Hematopoietic multipotent progenitor cell treated with erythropoietin and hydrocortisone succinate and interleukin-3 and kit ligand, for 15 days (in vitro differentiated cells): Measurements from ENCODE around the gene SYT3.
A peak's percentile ranks its signal among the peaks of the same experiment; 100 is the strongest.
"Not testable (repeated sequence)": the region's sequence is repeated elsewhere in the genome, so short reads cannot be mapped to it uniquely, and the experiment has no call there.

Source experiments
- DNase-seq: peaks from one replicate; pipeline ENCODE4 v3.0.0-alpha.2; 2015; ENCODE audit warnings: low spot score

The SYT3 gene

DNA sequence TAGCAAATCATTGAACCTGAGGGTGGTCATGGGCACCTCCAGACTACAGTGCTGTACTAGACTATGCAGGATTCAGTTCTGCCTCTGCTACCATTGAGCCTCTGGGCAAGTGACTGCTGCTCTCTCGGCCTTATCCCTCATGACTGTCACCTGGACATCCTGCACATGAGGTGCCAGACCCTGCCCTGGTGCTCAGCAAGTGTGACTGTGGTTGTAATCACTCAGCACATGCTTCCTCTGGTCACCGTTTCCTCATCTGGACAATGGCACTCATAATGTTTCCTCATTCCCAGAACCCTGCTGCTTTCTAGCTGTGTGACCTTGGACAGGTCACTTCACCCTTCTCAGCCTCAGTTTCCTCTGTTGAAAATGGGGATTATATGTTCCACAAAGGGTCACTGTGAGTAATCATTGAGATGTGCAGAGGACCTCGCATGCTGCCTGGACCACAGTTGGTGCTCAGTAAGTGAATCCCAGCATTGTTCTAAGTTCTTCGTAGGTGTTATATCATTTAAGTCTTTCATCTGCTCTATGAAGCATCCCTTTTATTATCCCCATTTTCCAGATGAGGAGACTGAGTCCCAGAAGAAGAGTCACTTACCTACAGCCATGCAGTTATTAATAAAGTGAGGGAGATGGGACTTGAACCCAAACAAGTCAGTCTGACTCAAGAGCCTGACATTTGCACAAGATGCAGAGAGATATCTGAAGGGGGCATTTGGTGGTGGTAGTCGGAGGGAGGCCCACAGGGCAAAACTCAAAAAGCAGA lies 3.2 kb downstream of the SYT3 start:
- DNase-seq = no peak

DNA sequence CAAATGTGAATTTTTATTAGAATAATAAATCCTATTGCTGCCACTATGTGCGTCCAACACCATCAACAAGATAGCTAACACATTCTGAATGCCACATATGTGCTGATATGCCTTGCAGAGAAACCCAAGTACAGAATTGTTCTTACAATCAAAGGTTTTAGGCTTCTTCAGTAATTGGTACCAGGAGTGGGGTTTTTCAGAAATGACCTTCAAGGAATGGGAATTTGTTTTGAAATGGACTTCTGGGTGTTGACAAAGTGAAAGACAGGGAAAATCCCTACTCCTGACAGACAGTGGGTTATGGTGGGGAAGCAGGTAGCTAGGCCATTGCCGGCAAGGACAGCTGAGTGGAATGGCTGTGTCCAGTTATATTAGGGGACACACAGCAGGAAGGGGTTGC lies 5.7 kb downstream of the SYT3 start:
- DNase-seq = no peak

DNA sequence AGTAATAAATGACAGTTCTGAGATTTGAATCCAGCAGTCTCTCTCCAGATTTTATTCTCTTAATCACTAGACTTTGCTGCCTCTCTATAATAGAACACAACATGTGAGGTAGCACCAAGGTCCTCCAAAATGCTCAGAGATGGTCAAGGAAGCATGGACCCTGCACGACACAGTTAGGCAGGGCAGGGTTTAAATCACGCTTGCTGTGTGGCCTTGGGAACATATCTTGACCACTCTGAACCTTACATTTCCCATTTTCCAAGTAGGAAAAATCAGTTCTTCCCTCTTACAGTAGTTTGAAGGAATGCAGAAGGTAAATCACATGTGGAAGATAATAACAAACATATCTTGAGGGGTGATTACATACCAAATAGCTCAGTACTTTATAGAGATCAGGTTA lies 6.3 kb downstream of the SYT3 start:
- no peak for DNase-seq

DNA sequence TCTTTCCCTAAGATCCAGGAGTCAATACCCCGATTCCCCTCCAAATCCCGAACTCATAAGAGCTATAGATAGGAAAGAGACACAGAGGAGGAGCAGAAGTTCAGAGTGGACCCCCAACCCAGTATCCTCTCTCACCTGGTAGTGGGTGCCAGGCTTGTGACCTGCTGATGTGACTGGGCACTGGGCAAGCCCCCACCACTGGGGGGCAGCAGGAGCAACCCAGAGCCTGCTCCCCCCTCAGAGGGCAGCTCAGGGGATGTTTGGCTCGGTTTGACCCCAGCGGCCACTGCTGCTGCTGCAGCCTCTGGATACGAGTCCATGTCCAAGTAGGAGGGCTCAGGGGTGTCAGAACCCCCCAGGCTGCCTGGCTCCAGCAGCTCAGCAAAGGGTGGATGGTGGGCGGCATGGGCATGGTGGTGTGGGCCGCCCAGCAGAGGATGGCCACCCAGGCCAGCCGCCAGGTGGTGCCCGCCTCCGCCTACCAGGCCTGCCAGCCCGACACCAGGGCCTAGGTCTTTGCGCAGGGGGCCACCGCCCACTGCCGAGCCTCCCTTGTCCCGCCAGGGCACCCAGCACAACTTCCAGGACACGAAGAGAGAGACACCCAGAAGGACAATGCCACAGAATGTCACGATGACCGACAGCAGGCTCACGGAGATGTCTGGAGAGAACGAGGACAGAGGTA lies 7.4 kb downstream of the SYT3 start:
- no peak for DNase-seq

DNA sequence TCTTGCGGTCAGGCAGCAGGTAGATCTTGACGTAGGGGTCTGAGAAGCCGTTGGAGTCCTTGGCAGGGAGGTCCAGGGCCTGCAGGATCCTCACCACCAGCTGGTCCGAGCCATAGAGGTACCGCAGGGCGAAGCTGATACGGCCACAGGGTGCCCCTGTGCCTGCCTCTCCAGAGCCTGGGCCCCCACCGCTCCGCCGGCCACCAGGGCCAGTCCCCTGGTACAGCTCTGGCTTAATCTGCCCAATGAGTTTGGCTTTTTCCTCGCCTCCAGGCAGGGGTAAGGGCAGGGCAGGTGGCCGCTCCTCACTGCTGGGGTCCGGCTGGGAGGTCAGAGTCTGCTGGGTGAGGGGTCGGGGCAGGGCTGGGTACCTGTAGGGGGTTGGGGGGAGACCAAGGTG lies 9.9 kb downstream of the SYT3 start:
- no peak for DNase-seq

DNA sequence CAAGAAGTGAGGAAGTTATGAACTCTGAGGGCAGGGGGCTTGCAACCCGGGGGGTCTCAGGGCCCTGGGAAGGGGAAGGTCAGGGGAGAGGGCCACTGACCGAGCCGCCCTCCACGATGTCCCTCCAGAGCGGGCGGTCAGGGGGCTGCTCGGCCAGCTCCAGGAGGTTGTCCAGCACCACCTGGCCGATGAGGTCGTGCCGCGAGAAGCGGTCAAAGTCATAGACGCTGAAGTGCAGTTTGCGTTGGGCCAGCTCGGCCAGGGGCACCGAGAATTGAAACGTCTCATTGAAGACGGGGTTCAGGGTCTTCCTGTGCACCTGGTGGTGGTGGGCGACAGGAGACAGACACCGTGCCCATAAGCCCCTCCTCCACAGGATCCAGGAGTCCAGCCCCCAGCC lies 10.5 kb downstream of the SYT3 start:
- no peak for DNase-seq

DNA sequence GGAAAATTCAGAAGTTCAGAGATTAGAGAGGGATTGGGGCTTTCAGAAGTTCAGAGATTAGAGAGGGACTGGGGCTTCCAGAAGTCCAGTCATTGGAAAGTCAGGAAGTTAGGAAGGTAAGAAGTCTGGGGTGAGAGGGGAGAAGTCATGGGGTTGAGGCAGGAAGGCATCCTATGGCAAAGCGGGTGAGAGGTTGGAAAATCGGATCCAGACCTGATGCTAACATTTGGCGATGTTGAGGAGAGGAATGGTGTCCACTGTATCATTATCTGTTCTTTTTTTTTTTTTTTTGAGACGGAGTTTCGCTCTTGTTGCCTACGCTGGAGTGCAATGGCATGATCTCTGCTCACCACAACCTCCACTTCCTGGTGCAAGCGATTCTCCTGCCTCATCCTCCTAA lies 11.1 kb downstream of the SYT3 start:
- DNase-seq = no peak

DNA sequence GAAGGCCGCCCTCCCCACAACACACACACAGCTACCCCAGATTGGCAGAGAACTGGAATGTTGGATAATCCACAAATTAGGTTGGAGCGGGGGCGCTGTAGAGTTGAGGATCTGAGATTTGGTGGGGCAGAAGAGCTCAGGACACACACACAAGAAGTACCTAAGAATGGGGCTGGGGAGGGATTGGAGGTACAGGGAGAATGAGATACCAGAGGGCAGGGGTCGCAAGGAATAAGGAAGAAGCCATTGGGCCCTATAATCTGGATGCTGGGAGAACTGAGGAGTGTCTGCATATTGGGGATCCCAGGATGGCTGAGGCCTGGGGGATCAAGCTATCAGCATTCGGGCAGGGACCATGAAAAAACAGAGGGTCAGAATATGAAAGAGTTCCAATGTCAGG lies 11.5 kb downstream of the SYT3 start:
- DNase-seq = no peak

DNA sequence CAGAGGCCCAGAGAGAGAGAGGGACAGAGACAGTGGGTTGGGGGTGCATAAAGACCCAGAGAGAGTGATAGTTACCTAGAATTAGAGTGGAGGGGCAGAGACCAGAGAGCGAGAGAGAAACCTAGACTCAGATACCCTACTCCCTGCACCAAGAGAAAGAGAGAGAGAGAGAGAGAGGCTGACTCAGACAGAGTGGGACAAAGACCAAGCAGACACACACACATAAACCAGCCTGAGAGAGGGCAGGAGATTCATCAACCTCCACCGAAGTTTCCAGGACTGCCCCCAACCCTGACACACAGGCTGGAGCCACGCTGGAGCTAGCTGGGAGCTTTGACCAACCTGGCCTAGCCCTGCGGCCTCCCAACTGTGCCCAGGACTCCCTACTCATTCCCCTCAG lies 12.9 kb downstream of the SYT3 start:
- no peak for DNase-seq

DNA sequence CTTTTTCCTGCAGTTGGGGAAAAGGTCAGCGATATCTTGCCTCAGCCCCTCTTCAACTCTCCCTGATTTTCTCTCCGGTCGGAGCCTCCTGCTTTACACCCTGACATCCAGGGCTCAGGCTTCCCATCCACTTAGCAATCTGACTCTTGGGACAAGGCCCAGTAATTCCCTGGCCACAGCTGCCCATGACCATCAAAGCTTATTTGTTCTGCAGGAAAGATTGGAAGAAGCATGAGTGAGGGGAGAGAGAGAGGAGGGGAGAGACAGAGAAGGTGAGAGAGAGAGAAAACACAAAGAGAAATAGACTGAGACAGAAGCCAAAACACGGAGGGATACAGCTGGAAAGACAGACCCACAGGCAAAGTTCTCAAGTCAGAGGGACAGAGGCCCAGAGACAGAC lies 13.7 kb downstream of the SYT3 start:
- DNase-seq = no peak

DNA sequence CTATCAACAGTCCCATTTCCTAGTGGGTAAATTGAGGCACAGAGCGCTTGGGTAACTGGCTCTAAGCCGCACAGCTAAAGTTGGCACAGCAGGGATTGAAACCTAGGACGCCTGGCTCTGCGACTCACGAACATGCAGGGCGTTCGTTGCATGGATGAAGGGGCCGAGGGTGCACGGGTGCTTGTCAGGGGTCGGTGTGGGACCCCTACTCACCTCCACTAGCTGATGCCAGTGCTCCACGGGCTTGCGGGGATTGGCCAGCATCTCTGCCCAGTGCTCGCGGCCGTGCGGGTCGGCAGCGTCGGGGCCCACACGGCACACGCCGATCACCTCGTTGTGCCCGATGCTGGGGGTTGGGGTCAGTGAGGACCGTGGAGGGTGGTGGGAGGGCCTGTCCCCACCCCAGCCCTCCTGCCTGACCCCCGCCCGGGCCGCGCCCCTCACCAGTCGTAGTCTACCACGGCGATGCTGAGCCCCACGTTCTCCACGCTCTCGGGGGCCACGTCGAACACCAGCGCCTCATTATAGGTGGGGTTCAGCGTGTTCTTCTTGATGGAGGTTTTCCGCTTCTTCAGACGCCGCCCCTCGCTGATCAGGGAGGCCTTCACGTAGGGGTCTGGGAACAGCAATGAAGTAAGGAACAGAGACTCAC lies 14.6 kb downstream of the SYT3 start:
- no peak for DNase-seq

DNA sequence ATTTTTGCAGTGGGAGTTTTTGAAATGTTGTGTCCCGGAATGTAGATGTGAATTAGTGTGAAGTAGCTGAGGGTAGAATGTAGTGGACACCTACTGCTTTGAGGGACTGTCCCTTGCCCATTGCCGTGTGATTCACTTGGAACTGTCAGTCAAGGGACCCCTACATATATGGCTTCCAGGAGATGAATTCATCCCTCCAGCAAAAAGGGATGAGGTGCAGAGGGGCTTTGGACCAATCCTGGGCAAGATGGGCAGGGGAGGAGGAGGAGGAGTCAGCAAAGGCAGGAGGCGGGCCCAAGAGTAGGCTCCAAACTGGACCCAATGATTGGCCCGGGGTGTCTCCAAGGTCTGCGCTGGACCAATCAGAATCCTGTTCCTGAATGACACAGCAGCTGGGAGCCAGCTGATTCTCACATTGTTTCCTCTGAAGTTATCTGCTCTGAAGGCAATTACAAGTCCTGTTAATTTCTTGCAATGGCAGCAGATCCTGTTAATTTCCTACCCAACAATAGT lies 19.2 kb downstream of the SYT3 start:
- DNase-seq = not testable (repeated sequence)

DNA sequence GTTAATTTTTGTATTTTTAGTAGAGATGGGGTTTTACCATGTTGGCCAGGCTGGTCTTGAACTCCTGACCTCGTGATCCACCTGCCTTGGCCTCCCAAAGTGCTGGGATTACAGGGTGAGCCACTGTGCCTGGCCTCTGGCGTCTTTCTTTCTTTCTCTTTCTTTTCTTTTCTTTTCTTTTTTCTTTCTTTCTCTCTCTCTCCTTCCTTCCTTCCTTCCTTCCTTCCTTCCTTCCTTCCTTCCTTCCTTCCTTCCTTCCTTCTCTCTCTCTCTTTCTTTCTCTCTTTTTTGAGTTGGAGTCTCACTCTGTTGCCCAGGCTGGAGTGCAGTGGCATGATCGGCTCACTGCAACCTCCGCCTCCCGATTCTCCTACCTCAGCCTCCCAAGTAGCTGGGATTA lies 20.5 kb downstream of the SYT3 start:
- not testable (repeated sequence) for DNase-seq

DNA sequence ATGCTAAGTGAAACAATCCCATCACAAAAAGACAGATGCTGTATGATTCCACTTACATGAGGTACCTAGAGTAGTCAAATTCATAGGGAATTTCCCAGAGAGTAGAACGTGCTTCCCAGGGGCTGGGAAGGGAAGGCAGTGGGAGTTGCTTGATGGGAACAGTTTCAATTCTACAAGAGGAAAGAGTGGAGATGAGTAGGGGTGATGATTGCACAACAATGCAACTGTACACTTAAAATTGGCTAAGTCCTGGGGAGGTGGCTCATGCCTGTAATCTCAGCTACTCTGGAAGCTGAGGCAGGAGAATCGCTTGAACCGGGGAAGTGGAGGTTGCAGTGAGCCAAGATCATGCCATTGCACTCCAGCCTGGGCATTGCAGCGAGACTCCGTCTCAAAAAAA lies 21.3 kb downstream of the SYT3 start:
- not testable (repeated sequence) for DNase-seq

DNA sequence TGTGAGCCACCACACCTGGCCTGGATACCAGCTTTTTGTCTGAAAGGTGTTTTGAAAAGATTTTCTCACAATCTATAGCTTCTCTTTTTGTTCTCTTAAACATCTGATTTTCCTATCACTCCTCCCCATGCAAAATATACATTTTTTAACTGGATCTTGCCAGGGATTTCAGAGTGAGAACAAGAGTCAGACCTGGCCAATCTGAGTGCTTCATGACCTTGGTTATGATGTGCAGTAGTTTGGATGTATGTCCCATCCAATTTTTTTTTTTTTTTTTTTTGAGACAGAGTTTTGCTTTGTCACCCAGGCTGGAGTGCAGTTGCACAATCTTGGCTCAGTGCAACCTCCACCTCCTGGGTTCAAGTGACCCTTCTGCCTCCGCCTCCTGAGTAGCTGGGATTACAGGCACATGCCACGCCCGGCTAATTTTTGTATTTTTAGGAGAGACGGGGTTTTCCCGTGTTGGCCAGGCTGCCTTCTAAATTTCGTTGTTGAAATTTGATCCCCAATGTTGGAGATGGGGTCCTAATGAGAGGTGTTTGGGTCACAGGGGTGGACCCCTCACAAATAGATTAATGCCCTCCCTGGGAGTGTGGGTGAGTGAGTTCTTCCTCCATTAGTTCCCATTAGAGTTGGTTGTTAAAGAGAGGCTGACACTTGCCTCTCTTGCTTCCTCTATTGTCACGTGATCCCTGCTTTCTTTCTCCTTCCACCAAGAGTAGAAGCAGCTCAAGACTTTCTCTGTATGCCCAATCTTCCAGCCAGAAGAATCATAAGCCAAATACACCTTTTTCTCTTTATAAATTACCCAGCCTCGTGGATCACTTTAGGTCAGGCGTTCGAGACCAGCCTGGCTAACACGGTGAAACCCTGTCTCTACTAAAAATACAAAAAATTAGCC lies 26.9 kb downstream of the SYT3 start:
- DNase-seq = not testable (repeated sequence)

DNA sequence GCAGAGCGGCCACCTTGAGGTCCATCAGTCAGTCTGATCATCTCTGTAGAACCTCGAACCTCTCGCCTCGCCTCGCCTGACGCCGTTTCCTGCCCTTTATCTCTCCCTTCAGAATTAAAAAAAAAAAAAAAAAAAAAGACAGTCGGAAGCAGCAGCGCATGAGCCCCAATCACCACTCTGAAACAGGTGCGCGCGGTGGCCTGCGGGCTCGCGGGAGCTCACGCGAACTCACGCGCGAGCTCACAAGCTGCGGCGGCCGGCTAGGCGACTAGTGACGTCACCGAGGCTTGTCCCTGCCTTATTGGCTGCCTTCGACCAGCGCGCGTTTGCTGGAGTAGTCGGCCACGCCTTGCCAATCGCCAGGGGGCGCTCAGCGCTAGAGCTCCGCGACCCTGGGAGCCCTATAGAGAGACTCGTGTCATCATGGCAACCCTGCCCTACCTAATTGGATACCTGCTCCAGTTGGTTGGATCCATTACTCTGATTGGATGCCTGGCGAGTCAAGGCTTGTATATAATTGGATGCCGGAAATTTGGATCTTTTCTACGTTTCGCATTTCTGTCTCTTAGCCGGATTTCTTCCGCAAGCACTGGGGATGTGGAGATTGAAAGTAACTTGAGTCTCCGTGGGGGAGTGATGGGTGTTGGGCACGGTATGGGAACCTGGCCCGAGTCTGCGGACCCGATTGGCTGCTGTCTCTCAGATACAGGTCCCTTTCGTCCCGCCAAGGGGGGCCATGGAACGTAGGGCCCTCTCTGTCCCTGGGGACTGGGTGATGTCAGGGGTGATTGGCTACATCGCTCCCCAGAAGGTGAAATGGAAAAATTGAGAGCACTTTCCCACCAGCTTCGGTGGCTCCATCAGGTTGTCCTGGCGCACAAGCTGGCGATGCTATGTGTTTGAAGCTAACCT lies 31.6 kb downstream of the SYT3 start:
- DNase-seq = peak; percentile 86

DNA sequence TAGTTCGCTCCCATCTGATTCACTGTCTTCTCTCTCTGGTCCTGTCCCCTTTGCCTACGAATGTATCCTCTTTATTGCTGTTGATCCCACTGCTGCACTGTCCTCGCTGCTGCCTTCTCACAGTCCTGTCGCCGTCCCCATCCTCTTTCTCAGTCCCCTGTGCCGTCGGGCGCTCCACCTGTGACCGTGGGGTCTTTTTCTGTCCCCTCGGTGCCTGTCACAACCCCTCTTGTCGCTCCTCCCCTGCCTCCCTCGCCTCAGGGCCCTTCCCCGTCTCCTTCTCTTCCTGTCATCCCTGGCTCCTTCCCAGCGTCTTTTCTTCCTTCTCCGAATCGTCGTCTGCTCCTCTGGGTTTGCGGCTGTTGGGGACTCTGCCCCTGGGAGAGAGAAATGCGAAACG lies 32.3 kb downstream of the SYT3 start:
- no peak for DNase-seq

DNA sequence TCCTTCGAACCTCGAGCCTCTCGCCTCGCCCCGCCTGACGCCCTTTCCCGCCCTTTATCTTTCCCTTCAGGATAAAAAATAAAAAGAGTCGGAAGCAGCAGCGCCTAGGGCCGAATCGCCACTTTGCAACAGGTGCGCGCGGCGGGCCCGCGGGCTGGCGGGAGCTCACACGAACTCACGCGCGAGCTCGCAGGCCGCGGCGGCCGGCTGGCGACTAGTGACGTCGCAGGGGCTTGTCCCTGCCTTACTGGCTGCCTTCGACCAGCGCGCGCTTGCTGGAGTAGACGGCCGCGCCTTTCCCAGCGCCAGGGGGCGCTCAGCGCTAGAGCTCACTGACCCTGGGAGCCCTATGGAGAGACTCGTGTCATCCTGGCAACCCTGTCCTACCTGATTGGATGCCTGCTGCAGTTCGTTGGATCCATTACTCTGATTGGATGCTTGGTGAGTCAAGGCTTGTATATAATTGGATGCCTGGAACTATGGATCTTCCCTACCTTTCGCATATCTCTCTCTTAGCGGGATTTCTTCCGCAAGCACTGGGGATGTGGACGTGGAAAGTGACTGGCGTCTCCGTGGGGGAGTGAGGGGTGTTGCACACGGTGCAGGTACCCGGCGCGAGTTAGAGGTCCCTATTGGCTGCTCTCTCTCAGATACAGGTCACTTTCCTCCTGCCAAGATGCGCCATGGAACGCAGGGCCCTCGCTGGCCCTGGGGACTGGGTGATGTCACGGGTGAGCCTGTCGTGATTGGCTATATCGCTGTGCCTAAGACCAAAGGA lies 33.4 kb downstream of the SYT3 start:
- not testable (repeated sequence) for DNase-seq

DNA sequence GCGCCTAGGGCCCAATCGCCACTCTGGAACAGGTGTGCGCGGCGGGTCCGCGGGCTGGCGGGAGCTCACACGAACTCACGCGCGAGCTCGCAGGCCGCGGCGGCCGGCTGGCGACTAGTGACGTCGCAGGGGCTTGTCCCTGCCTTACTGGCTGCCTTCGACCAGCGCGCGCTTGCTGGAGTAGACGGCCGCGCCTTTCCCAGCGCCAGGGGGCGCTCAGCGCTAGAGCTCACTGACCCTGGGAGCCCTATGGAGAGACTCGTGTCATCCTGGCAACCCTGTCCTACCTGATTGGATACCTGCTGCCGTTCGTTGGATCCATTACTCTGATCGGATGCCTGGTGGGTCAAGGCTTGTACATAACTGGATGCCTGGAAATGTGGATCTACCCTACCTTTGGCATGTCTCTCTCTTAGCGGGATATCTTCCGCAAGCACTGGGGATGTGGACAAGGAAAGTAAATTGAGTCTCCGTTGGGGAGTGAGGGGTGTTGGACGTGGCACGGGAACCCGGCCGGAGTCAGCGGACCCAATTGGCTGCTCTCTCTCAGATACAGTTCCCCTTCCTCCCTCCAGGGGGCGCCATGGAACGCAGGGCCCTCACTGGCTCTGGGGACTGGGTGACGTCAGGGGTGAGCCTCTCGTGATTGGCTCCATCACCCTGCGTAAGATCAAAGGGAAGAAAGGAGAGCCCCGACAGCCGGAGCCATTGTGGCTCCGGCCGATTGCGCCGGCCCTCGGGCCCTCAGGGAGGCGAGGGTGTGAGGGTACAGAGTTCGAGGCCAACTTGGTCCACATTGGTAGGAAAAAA lies 35.2 kb downstream of the SYT3 start:
- DNase-seq = not testable (repeated sequence)
